KBM-7 (cell line): Measurements from ENCODE around the gene CIAO2B.
"Not testable (repeated sequence)": the region's sequence is repeated elsewhere in the genome, so short reads cannot be mapped to it uniquely, and the experiment has no call there.

ENCODE experiments used
- DNase-seq: peaks from one replicate; pipeline ENCODE4 v3.0.0-alpha.2; 2015
- in situ Hi-C: fragments of 300-500 bp; cut with MboI; formaldehyde crosslinking; loops from 2 replicates; pipeline ENCODE4 v1.14.3; 2020; ENCODE audit warnings: low sequenced_read_pairs, low pct_unique_long_range_greater_than_20kb, mixed read lengths

CIAO2B gene

DNA sequence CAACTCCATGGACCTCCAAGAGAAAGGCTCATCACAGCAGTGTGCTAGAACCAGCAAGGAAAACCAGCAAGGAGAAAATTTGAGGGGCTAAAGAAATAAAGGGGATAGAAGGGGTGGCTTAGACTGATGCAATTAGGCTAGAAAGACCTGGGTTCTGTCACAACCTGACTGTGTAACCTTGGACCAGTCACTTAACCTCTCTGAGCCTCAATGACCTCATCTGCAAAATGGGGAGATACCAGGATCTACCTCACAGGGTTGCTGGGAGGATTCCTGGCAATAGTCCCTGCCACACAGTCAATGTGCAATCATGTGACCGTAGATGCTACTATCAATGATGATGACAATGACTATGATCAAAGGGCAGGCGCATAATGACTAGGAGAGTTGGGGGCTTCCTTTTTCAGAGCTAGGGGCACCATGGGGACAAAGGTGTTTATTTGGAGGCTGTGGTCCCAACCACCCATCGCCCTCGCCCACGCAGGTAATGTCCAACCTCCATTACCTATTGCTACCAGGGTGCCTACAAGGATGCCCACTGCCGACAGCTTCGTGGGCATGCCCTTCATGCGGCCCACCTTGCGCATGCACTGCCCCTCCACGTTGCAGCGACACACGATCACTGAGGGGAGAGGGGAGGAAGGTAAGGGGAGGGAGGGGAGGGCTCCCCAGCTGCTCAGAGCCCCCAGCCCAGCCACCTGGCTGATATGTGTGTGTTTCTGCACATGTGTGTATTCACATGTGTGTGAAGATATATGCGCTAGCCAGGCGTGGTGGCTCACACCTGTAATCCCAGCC, 25.2 kb downstream of the CIAO2B start:
- in situ Hi-C loops, result no loop called here
- DNase-seq, result no peak

DNA sequence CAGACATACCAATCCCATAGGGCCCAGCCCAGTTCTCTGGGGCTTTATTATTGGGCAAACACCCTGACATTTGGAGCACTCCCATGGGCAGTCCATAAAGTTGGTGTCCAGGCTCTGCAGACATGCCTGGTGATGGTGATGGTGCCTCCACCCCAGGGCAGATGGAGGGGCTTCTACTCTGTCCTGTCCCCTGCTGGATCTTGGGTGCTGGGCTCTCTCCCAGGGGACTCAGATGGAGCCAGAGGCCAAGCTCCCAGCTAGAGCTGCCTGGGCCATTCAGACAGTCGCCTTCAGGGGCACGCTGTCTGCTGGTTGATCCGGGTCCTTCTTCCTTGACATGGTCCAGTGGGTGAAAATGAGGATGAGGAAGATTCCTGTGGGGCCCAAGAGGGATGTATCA, 26.1 kb downstream of the CIAO2B start:
- in situ Hi-C loops, result no loop called here
- no peak for DNase-seq

DNA sequence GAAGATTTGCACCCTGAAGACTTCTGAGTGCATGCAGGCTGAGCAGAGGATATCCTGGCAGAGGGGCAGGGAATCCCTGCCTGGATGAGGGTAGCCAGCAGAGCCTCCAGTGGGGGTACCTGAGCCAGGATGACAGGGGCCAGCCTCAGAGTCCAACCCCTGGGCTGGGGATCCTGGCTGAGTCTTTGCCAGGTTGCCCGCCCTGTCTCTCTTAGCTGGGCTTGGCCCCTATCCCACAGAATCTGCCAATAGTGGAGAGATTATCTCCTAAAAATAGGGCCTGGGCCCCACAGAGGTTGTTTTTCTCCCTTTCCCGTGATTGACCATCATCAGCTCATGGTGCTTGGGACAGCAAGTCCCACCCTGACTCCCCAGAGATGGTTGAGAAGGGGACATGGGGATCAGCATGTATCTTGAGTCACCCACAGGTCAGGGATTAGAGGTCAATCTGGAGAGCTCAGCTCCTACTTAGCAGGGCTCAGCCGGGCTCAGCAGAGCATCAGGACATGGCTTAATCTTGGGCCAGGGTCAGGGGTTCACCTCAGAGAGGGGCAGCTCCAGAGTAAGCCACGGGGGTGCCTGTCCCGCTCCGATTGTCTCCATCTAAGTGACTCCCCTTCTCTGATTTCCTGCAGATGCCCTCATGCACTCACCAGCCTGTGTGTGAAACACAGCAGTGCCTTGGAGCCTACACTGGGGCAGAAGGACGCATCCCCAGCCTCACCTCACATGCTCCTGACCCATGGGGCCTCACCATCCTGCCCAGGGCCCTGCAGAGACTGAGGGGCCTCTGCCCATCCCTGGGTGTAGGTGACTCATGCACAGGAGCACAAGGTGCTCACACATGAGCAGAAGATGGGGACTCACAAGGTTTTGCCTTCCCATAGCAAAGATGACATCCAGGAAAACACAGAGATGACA, 27.0 kb downstream of the CIAO2B start:
- in situ Hi-C loops, result no loop called here
- DNase-seq, result no peak

DNA sequence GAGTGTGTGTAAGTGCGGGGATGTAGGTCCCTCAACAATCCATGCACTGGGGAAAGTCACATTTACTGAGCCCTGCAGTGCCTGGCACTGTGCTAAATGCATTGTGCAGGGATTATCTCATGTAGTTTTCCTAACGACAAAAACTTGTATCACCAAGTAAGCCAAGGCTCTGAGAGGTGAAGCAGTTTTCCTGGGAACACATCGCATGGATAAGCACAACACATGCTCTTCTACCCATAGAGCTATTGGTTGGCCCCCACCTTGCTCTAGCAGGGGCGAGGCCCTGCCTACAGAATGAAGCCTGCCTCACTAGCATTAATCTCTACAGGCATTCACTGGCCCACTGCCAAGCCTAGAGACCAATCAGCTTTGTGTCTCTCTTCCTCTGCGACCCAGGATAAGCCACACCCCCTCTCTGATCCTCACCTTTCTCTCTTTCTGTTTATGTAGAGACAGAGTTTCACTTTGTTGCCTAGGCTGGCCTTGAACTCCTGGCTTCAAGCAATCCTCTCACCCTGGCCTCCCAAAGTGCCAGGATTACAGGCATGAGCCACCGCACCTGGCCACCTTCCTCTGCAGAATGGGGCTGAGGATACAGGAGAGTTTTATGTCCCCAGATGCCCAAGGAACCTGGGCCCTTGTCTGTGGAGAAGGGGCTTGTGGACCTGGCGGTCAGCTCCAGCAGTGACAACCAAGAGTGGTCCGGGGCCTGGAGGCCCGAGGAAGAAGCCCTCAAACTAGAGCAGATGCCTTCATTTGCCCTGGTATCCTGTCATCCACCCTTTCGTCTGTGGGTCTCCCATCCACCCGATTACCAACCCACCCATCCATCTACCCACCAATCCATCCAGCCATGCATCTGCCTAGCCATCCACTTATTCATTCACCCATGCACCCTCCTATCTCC, 28.3 kb downstream of the CIAO2B start:
- peak; percentile 6 for DNase-seq
- in situ Hi-C loops, result no loop called here

- in situ Hi-C loops, result no loop called here
- no peak for DNase-seq
Observed at GRCh38 chr16:66904846-66905632, 29.2 kb downstream of the CIAO2B start.

DNA sequence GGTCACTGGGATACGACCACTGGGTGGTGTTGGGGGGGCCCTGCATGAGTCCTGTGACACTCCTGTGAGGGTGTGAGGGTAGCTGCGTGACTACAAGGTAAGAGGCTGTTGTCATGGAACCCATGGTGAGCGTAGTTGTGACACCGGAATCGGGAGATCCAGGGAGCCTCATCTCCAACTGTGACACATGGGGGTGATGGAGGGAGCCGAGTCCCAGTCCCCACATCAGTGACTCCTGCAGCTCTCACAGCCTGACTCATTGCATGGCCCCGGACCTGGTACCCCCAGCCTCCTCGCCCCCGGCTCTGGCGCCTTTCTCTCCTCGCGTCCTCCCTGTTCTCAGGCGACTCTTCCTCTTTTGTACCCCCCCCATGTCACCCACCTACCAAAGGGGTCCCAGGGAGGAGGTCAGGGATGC, 29.8 kb downstream of the CIAO2B start:
- in situ Hi-C loops, result no loop called here

GRCh38 chr16:66903544-66904427, 30.4 kb downstream of the CIAO2B start:
- in situ Hi-C loops, result no loop called here
- DNase-seq, result no peak

More for the DNA sequence above, 29.8 kb downstream of the CIAO2B start:
- DNase-seq, result no peak

- DNase-seq, result no peak
- in situ Hi-C loops, result no loop called here
Observed at GRCh38 chr16:66902648-66903543, 31.3 kb downstream of the CIAO2B start.

DNA sequence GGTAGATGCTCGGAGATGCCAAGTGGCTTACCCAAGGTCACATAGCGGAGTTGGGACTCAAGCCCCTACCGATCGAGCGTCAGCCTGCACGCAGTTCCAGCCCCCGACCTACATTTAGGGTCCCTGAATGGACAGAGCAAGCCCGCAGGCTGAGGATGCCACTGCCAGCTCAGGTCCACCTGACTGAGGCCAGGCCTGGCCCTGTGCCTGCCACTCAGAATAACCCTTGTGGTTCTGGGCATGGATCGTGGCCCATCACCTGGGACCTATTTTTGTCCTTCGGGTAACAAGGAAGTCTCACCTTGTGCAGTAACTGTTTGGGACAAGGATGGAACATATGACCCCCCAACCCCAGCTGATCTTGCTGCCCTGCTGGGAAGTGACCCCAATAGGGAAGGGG, 32.6 kb downstream of the CIAO2B start:
- in situ Hi-C loops, result no loop called here
- no peak for DNase-seq

- no peak for DNase-seq
- in situ Hi-C loops, result no loop called here
Observed at GRCh38 chr16:66900721-66901441, 33.3 kb downstream of the CIAO2B start.

- in situ Hi-C loops, result no loop called here
Observed at GRCh38 chr16:66899945-66900710, 34.1 kb downstream of the CIAO2B start.

DNA sequence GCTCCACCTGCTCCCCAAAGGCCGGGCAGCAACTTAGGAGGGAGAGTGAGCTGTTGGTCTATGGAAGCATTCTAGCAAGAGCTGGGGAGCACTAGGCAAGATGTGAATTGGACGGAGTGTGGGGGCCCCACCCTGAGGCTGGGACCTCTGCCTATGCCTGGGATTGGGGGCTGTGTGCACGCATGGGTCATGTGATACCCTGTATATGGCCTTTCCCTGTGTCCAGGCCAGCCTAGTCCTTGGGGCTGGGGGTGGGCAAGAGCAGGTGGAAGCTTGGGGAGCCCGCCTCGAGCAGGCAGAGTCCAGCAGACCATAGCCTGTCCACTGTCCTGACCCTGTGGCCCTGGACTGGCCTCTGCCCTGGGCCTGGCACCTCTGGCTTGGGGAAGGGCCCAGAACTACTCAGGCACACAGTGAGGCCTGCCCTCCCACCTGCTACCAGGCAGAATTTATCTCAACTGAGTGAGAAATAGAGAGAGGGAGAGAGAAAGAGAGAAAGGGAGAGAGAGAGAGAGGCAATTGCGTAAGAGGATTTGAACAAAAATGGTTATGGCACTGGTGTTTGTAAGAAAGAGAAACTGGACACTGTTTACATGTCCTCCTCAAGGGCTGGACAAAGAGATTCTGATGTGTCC, 34.8 kb downstream of the CIAO2B start:
- in situ Hi-C loops, result no loop called here
- no peak for DNase-seq

More at GRCh38 chr16:66899945-66900710, 34.1 kb downstream of the CIAO2B start:
- DNase-seq, result no peak

DNA sequence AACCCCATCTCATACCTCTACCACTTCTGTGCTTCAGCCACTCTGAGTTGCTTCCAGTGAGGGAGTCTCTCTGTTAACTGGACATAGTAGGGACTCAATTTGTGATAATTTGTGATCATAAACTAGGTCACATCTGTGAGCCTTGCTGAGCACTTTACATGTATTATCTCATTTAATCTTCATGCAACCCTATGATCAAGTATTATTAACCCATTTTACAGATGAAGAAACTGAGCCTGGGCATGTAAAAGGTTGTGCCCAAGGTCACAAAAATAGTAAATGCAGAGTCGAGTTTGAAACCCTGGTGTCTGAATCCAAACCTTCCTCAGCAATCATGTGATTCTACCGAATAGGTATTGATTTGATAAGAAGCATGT, 35.3 kb downstream of the CIAO2B start:
- in situ Hi-C loops, result no loop called here
- no peak for DNase-seq

- in situ Hi-C loops, result no loop called here
Observed at GRCh38 chr16:66898207-66898606, 36.0 kb downstream of the CIAO2B start.

DNA sequence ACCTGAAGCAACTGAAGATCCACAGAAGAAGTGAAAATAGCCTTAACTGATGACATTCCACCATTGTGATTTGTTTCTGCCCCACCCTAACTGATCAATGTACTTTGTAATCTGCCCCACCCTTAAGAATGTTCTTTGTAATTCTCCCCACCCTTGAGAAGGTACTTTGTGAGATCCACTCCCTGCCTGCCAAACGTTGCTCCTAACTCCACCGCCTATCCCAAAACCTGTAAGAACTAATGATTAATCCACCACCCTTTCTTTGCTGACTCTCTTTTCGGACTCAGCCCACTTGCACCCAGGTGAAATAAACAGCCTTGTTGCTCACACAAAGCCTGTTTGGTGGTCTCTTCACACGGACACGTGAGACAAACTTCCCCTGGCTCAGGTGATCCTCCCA, 37.5 kb downstream of the CIAO2B start:
- DNase-seq, in situ Hi-C loops: not testable (repeated sequence)

More at GRCh38 chr16:66898207-66898606, 36.0 kb downstream of the CIAO2B start:
- DNase-seq, result no peak
